NCI-H1694 treated with DMSO at 0.1 percent for 48 hours (cell line): ENCODE results near the gene CRACDL.

Experiments used
- DNase-seq: peaks from one replicate; lab custom pipeline; 2025; lab: John Stamatoyannopoulos, UW

CRACDL gene

DNA sequence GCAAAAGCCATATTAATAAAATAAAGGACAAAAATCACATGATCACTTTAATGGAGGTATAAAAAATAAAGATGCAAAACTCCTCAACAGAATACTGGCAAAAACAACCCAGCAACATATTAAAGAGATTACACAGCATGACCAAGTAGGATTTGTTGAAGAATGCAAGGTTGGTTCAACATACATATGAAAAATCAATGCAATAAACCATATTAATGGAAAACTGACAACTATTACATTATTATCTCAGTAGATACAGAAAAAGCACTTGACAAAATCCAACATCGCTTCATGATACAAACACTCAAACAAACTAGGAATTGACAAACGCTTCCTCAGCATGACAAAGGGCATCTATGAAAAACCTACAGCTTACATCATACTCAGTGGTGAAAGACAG is 76.7 kb downstream of the CRACDL start:
- DNase-seq = no peak

DNA sequence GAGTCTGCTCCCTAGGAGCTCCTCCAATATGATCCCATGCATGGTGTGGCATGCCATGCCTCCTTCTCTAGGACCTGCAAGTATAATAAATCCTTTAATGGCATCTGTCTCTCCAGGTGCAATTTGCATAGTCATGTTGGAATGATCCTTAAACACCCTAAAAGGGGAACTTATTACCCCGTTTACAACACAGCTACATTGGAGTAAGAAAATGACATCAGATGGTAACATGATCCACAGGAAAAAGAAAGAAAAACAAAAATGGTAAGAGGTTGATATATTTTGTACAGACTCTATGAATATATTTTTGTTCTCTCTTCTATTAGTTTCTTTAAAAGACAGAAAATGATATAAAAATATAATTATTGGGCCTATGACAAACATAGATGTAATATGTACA is 79.0 kb downstream of the CRACDL start:
- no peak for DNase-seq

DNA sequence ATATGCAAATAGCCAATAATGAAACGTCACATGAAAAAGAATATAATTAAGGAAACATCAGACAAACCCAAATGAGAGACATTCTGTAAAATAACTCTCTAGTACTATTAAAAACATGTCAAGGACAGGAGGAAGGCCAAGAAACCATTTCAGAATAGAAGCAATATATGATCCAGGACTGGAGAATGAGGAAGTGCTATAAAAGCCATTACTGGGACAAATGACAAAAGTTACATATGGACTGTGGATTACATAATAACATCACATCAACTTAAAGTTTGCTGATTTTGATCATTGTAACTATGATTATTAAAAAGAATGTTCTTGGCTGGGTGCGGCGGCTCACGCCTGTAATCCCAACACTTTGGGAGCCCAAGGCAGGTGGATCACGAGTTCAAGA is 81.3 kb downstream of the CRACDL start:
- DNase-seq = no peak

DNA sequence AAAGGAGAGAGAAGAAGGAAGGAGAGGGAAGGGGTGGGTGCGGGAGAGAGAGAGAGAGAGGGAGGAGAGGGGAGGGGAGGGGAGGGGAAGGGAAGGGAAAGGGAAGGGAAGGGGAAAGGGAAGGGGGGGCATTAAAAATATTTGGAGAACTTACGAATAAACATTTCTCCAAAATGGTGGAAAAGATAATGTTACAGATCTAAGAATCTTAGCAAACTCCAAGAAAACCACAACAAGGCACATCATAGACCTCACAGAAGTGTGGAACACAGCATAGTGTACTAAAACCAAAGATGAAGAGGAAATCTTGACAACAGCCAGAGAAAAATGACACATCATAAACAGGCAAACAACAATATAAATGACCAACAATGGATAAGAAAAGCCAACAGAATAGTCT is 83.1 kb downstream of the CRACDL start:
- DNase-seq = no peak

GRCh38 chr2:98850074-98850473 is 86.0 kb downstream of the CRACDL start:
- no peak for DNase-seq

DNA sequence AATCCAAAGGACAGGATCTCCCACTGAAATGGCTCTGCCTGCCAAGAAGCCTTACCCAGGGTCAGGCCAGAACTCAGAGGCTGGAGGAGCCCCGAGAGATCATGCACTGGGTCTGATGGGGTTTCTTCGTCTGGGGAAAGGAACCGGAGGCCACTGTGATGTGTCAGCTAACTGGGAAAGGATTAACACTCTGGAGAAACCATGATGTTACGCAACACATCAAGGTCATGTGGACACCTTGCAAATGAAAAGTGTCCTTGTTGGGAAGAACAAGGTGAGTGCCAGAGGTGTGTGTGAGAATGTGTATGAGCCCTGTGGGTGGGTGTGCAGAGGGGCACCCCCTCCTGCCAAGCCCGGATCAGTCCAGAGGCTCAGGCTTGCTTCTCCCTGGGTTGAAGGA is 86.9 kb downstream of the CRACDL start:
- no peak for DNase-seq

DNA sequence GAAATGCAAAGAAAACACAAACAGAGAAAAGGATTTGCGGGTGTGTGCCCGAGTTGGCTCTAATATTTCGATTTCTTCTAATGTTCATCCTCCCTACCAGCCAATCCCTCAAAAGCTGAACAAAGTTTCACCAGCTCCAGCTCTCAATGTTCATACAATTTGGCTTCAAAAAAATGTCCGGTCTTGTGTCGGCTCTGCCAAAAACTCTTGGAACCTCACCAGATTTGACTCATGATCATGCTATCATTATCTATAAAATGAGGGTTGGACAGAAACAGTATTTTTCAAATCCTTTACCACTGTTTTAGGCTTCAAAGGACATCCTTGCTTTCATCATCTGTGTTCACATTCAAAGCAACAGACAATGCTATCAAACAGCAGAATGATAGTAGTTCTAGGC is 88.2 kb downstream of the CRACDL start:
- no peak for DNase-seq

GRCh38 chr2:98846041-98846440 is 90.0 kb downstream of the CRACDL start:
- no peak for DNase-seq

DNA sequence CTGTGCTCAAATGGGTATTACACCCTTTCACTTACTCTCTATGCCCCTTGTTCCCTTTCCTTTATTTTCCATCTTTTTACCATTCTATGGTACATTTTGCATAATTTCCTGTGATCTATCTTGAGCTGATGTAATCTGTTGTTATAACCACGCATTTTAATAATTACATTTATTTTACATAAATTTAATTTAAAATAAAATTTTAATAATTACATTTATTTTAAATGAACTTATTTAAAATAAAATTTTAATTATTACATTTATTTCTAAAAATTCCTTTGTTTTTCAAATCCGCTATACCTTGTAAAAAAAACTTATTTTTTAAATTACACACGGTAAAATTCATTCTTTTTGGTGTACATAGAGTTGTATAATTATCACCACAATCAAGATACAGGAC is 93.9 kb downstream of the CRACDL start:
- DNase-seq = no peak

DNA sequence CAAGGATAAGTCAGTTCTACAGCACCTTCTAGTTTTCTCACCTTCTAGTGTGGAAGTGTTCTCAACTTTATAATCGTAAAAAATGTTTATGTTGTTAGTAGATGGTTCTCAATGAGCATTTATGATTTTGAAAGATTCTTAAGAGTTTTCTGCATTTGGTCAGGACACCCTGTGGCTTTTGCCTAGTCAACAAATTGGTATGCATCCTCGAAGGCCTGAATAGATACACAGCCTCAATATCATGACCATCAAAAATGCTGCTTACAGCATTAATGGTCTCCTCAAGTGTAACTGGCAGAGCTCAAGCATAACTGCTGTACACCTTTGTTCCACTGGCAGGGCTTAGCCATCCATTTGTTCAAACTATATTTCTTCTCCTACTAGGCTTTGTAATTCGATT is 96.7 kb downstream of the CRACDL start:
- DNase-seq = no peak

GRCh38 chr2:98835831-98836385 is 100.1 kb downstream of the CRACDL start:
- no peak for DNase-seq

DNA sequence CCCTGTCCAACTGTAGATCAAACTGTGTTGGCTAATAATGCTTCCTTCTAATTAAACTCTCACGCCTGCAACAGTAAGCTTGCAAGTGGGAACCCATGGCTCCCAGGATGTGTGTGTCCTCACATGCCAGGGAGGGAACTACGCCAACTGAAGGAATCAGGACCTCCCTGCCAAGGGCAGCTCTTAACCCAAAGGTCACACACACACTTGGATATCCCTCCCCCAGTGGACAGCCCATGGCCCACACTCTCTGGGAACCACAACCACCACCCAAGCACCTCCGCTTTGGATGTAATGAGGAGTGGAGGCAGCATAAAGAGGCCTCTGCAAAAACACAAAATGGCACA is 102.1 kb downstream of the CRACDL start:
- DNase-seq = no peak

- DNase-seq = no peak
Measured at GRCh38 chr2:98833172-98833916, 102.7 kb downstream of the CRACDL start.

GRCh38 chr2:98832172-98832571 is 103.9 kb downstream of the CRACDL start:
- no peak for DNase-seq

- no peak for DNase-seq
Measured at GRCh38 chr2:98830571-98831145, 105.4 kb downstream of the CRACDL start.

DNA sequence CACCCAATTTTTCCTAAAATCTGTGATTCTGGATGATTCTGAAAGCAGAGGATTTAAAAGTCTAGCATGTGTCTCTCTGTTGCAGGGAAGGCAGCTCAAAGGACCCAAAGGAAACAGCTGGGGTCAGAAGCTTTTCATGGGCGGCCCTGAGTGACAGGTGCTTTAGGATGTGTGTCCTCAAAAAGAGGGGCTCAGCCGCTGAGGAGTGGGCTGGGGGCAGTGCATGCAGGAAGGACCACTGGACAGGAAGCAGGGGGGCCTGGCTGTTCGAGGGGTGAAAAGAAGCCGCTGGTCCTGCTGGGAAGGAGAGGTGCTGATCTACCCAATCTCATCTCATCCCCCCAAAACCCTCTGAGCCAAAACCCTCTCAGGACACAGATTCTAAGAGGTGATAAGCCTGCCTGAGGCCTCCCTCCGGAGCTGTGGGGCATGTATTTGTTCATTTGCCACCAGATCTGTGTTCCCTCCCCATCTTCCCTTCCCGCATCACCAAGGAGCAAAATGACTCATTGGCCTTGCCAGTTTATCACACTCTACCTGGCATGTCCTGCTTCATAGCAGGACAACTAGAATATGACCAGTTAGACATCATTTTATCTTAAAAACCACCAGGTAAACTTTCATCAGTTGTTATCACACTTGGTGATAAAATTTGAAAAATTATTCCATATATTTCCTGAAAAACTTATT is 106.3 kb downstream of the CRACDL start:
- DNase-seq = no peak

- DNase-seq = no peak
Measured at GRCh38 chr2:98828793-98829371, 107.1 kb downstream of the CRACDL start.

DNA sequence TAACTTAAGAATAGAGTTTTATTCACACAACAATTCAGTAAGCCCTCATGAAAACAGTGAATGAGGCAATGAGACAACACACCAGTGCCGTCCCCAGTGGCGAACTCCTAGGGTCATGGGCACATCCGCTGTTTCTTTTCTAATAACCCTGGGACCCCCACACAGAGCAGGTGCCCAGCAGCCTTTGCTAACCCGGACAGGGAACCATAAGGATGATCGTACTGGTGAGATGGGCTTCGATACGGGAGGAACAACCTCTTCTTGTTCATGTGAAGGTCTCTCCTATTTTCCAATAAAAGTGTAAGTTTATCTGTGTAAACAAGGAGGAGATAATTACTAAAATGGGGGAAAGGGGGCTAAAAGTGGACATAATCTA is 107.7 kb downstream of the CRACDL start:
- DNase-seq = no peak

- DNase-seq = no peak
Measured at GRCh38 chr2:98827625-98828368, 108.2 kb downstream of the CRACDL start.

GRCh38 chr2:98826856-98827255 is 109.2 kb downstream of the CRACDL start:
- DNase-seq = no peak

GRCh38 chr2:98825858-98826257 is 110.2 kb downstream of the CRACDL start:
- DNase-seq = no peak

DNA sequence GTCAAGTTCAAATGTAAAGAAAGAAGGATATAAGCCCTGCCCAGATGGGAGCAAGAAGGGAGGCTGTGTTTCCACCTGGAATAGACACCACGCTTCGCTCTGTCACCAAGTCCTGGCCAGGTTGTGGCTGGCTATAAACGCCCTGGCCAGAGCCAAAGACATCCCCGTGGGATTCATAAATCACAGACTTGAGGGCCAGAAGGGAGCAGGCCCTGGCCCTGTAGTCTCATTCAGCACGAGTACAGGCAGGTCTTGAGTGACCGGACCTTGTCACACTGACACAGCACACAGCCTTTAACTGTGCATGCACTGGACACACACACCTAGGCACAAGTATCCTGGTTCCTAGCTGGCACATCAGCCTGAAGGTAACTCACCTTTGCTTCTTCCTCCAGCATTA is 110.6 kb downstream of the CRACDL start:
- no peak for DNase-seq
